Activated naive CD8-positive, alpha-beta T cell treated with anti-CD3 and anti-CD28 coated beads, Interleukin-2, amount 10 ng/mL, durations not matched to agents 7 days and 5 days (primary cell): ENCODE measurements around the gene IFT27. TPM values are rescaled to one million over a fixed set of nuclear protein-coding genes. Genes with fewer than 3 reads are reported as not detected.

ENCODE experiments used
- ATAC-seq: fragments of 150-1000 bp; cut with Tn5 transposase; one replicate; pipeline ENCODE4 v1.10.0; 2021; ENCODE audit warnings: low read depth, moderate library complexity
- POLR2A ChIA-PET: fragments of 350-600 bp; sonication (Branson Sonifier 250); formaldehyde crosslinking; loops from one replicate; lab custom pipeline; 2021; ENCODE audit warnings: antibody characterized with exemption; lab: Charles Lee
- DNase-seq: peaks from one replicate; pipeline ENCODE4 v3.0.0; 2021
- H3K27ac Mint-ChIP-seq: one replicate; pipeline ENCODE4 v1.8.0; 2022; ENCODE audit warnings: mild to moderate bottlenecking, mixed read lengths
- H3K27me3 Mint-ChIP-seq: one replicate; pipeline ENCODE4 v1.8.0; 2022; ENCODE audit warnings: mild to moderate bottlenecking, moderate library complexity, mixed read lengths
- H3K36me3 Mint-ChIP-seq: one replicate; pipeline ENCODE4 v1.8.0; 2021; ENCODE audit warnings: mild to moderate bottlenecking, mixed read lengths
- H3K4me1 Mint-ChIP-seq: one replicate; pipeline ENCODE4 v1.8.0; 2021; ENCODE audit warnings: mixed read lengths
- H3K4me3 Mint-ChIP-seq: one replicate; pipeline ENCODE4 v1.8.0; 2022; ENCODE audit warnings: mild to moderate bottlenecking, moderate library complexity, mixed read lengths
- H3K9me3 Mint-ChIP-seq: one replicate; pipeline ENCODE4 v1.8.0; 2021; ENCODE audit warnings: mixed read lengths
- total RNA-seq, 2 experiments: library from RNA; stranded (reverse); gene quantifications; one replicate each; pipeline ENCODE4 v1.2.3, GENCODE V29; 2021

Gene IFT27
- total RNA-seq, result 10 to 100 TPM; 23.5 to 27.8 TPM

- DNase-seq (peak; percentile 92), ATAC-seq (peak; percentile 95)
- Mint-ChIP-seq H3K4me1 (peaks cover 22% of the 10 kb centered on the region), H3K27me3 (no peaks in the 10 kb centered on the region), H3K36me3 (peaks cover 2% of the 10 kb centered on the region), H3K27ac (peak within 1 kb of the TSS; percentile 92), H3K9me3 (no peaks in the 10 kb centered on the region), H3K4me3 (peak within 1 kb of the TSS; percentile 83)
- POLR2A ChIA-PET, result interaction anchor here (0.6 to 2.1 kb wide), 27 partner anchors 9 to 454 kb away, joined by 3 to 17 read pairs (median 4); partner anchors contain the start of genes EIF3D, FOXRED2, NCF4 and TST
These were observed at the start of gene IFT27 for GRCh38 chr22:36775964-36776669. TSS of gene IFT27 (minus strand) at chr22:36776119. CDS start at chr22:36775707, 412 bp downstream.

- peak overlapping the region; percentile 35 for H3K27ac Mint-ChIP-seq
- no peak for ATAC-seq
- no peak overlapping the region for H3K4me3 Mint-ChIP-seq
- H3K36me3 Mint-ChIP-seq, result no peaks in the 10 kb centered on the region
- peaks cover 34% of the 10 kb centered on the region for H3K27me3 Mint-ChIP-seq
- no peak for DNase-seq
- H3K4me1 Mint-ChIP-seq, result peaks cover 16% of the 10 kb centered on the region
- no peaks in the 10 kb centered on the region for H3K9me3 Mint-ChIP-seq
- POLR2A ChIA-PET, result no interaction called here
These were observed 48.7 kb upstream of the IFT27 start for GRCh38 chr22:36824655-36825054.

GRCh38 chr22:36823186-36823839, 47.4 kb upstream of the IFT27 start:
- Mint-ChIP-seq H3K4me1 (peaks cover 8% of the 10 kb centered on the region), H3K9me3 (no peaks in the 10 kb centered on the region), H3K36me3 (no peaks in the 10 kb centered on the region), H3K4me3 (no peak overlapping the region), H3K27ac (no peak overlapping the region), H3K27me3 (peaks cover 33% of the 10 kb centered on the region)
- ATAC-seq, result no peak
- no peak for DNase-seq
- POLR2A ChIA-PET, result no interaction called here

- POLR2A ChIA-PET, result no interaction called here
- H3K36me3 Mint-ChIP-seq, result no peaks in the 10 kb centered on the region
- H3K27ac Mint-ChIP-seq, result no peak overlapping the region
- no peak for ATAC-seq
- H3K4me3 Mint-ChIP-seq, result no peak overlapping the region
- peaks cover 40% of the 10 kb centered on the region for H3K27me3 Mint-ChIP-seq
- H3K4me1 Mint-ChIP-seq, result peaks cover 7% of the 10 kb centered on the region
- DNase-seq, result no peak
- H3K9me3 Mint-ChIP-seq, result no peaks in the 10 kb centered on the region
These were observed 46.7 kb upstream of the IFT27 start for GRCh38 chr22:36822581-36822980.

- Mint-ChIP-seq H3K4me1 (peaks cover 3% of the 10 kb centered on the region), H3K4me3 (no peak overlapping the region), H3K9me3 (no peaks in the 10 kb centered on the region), H3K36me3 (no peaks in the 10 kb centered on the region), H3K27ac (no peak overlapping the region), H3K27me3 (peaks cover 59% of the 10 kb centered on the region)
- ATAC-seq (no peak), DNase-seq (no peak)
- POLR2A ChIA-PET, result no interaction called here
These were observed 43.2 kb upstream of the IFT27 start for GRCh38 chr22:36819112-36819511.

- H3K27ac Mint-ChIP-seq, result no peak overlapping the region
- no peaks in the 10 kb centered on the region for H3K9me3 Mint-ChIP-seq
- no peak for DNase-seq
- POLR2A ChIA-PET, result interaction anchor here (0.5 to 1.1 kb wide), 2 partner anchors 42 to 258 kb away, joined by 3 read pairs; partner anchors contain the start of gene IFT27
- no peak for ATAC-seq
- peaks cover 3% of the 10 kb centered on the region for H3K4me1 Mint-ChIP-seq
- no peaks in the 10 kb centered on the region for H3K36me3 Mint-ChIP-seq
- peaks cover 67% of the 10 kb centered on the region for H3K27me3 Mint-ChIP-seq
- H3K4me3 Mint-ChIP-seq, result no peak overlapping the region
These were observed 42.2 kb upstream of the IFT27 start for GRCh38 chr22:36818010-36818642.

- Mint-ChIP-seq H3K4me3 (peak overlapping the region; percentile 42), H3K27ac (no peak overlapping the region), H3K9me3 (no peaks in the 10 kb centered on the region), H3K4me1 (peaks cover 3% of the 10 kb centered on the region), H3K36me3 (no peaks in the 10 kb centered on the region), H3K27me3 (peaks cover 67% of the 10 kb centered on the region)
- POLR2A ChIA-PET, result interaction anchor here (1.1 kb wide), 1 partner anchor 41 kb away, joined by 3 read pairs; the partner anchor contains the start of gene IFT27
- ATAC-seq (no peak), DNase-seq (no peak)
These were observed 41.6 kb upstream of the IFT27 start for GRCh38 chr22:36817525-36817848.

GRCh38 chr22:36816636-36817524, 41.0 kb upstream of the IFT27 start, which contains the start of gene PVALB:
TSS of gene PVALB (minus strand) at chr22:36817035. CDS start at chr22:36817005, 30 bp downstream.
- Mint-ChIP-seq H3K36me3 (no peaks in the 10 kb centered on the region), H3K27me3 (peaks cover 67% of the 10 kb centered on the region), H3K4me3 (peak within 1 kb of the TSS; percentile 46), H3K27ac (no peak within 1 kb of the TSS), H3K9me3 (no peaks in the 10 kb centered on the region), H3K4me1 (peaks cover 3% of the 10 kb centered on the region)
- peak; percentile 66 for ATAC-seq
- peak; percentile 41 for DNase-seq
- POLR2A ChIA-PET, result no interaction called here

GRCh38 chr22:36816339-36816635, 40.4 kb upstream of the IFT27 start:
- Mint-ChIP-seq H3K27ac (no peak overlapping the region), H3K4me1 (peaks cover 3% of the 10 kb centered on the region), H3K4me3 (peak overlapping the region; percentile 46), H3K27me3 (peaks cover 67% of the 10 kb centered on the region), H3K36me3 (no peaks in the 10 kb centered on the region), H3K9me3 (no peaks in the 10 kb centered on the region)
- POLR2A ChIA-PET, result no interaction called here
- DNase-seq, result no peak
- ATAC-seq, result no peak

- Mint-ChIP-seq H3K36me3 (no peaks in the 10 kb centered on the region), H3K27ac (no peak overlapping the region), H3K9me3 (no peaks in the 10 kb centered on the region), H3K4me3 (peak overlapping the region; percentile 45), H3K27me3 (peaks cover 64% of the 10 kb centered on the region), H3K4me1 (peaks cover 4% of the 10 kb centered on the region)
- no peak for ATAC-seq
- no peak for DNase-seq
- POLR2A ChIA-PET, result no interaction called here
These were observed 39.8 kb upstream of the IFT27 start for GRCh38 chr22:36815558-36816338.

- Mint-ChIP-seq H3K4me3 (no peak overlapping the region), H3K27me3 (peaks cover 55% of the 10 kb centered on the region), H3K36me3 (no peaks in the 10 kb centered on the region), H3K9me3 (no peaks in the 10 kb centered on the region), H3K4me1 (peaks cover 7% of the 10 kb centered on the region), H3K27ac (no peak overlapping the region)
- ATAC-seq, result no peak
- POLR2A ChIA-PET, result no interaction called here
- no peak for DNase-seq
These were observed 38.9 kb upstream of the IFT27 start for GRCh38 chr22:36814801-36815200.

GRCh38 chr22:36811094-36811800, 35.3 kb upstream of the IFT27 start:
- H3K4me3 Mint-ChIP-seq, result no peak overlapping the region
- H3K36me3 Mint-ChIP-seq, result no peaks in the 10 kb centered on the region
- peaks cover 28% of the 10 kb centered on the region for H3K27me3 Mint-ChIP-seq
- no peak overlapping the region for H3K27ac Mint-ChIP-seq
- POLR2A ChIA-PET, result interaction anchor here (0.6 kb wide), 1 partner anchor 21 kb away, joined by 3 read pairs; no protein-coding TSS in a partner anchor
- no peaks in the 10 kb centered on the region for H3K9me3 Mint-ChIP-seq
- ATAC-seq (no peak), DNase-seq (no peak)
- peaks cover 33% of the 10 kb centered on the region for H3K4me1 Mint-ChIP-seq
